Thymus (tissue), 11 donors: Measurements from ENCODE around the gene DIAPH1. TPM values are rescaled to one million over a fixed set of nuclear protein-coding genes. Genes with fewer than 3 reads are reported as not detected.

ENCODE experiments used
- DNase-seq, 9 donors: peaks; one replicate each; pipeline ENCODE4 v3.0.0-alpha.2; 2013; ENCODE audit warnings: low spot score in 9 of 9, low read depth in 6 of 9, missing footprints in 1 of 9
- H3K27ac ChIP-seq, 2 donors: one replicate each; pipeline ENCODE4 v1.5.1; 2013; ENCODE audit warnings: control low read depth in 1 of 2, low read depth in 1 of 2, low read length in 1 of 2, mild to moderate bottlenecking in 1 of 2, moderate library complexity in 1 of 2
- H3K27me3 ChIP-seq, 2 donors: one replicate each; pipeline ENCODE4 v1.5.1; 2013; ENCODE audit warnings: low read length in 1 of 2; ENCODE audit not compliant: control insufficient read depth in 2 of 2, insufficient read depth in 1 of 2
- H3K36me3 ChIP-seq, 2 donors: one replicate each; pipeline ENCODE4 v1.5.1; 2013; ENCODE audit warnings: low read length in 1 of 2, mild to moderate bottlenecking in 1 of 2, moderate library complexity in 1 of 2; ENCODE audit not compliant: control insufficient read depth in 2 of 2, insufficient read depth in 2 of 2
- H3K4me1 ChIP-seq, 2 donors: one replicate each; pipeline ENCODE4 v1.5.1; 2013; ENCODE audit warnings: low read length in 2 of 2; ENCODE audit not compliant: control insufficient read depth in 2 of 2, insufficient read depth in 2 of 2
- H3K4me3 ChIP-seq, 2 donors: one replicate each; pipeline ENCODE4 v1.5.1; 2013; ENCODE audit warnings: low read length in 2 of 2, control low read depth in 1 of 2, mild to moderate bottlenecking in 1 of 2
- H3K9me3 ChIP-seq, 2 donors: one replicate each; pipeline ENCODE4 v1.5.1; 2013; ENCODE audit warnings: low read length in 1 of 2, mild to moderate bottlenecking in 1 of 2; ENCODE audit not compliant: control insufficient read depth in 2 of 2, insufficient read depth in 1 of 2
- WGBS: extraction: QIAGEN DNeasy Blood & Tissue Kit; methylation state at CpG from one replicate; pipeline ENCODE4 v1.1.7; 2013; 5-methylcytosine and 5-hydroxymethylcytosine counted together
- polyA plus RNA-seq: library from polyadenylated mRNA; stranded (reverse); fragments of 200-250 nt; gene quantifications from one replicate; pipeline ENCODE4 v1.2.3, GENCODE V29; 2013
- total RNA-seq: library from RNA; stranded (reverse); fragments of 120-200 nt; gene quantifications from one replicate; pipeline ENCODE4 v1.2.4, GENCODE V29; 2013
- donor health status: healthy.

Gene DIAPH1
- total and polyA plus RNA-seq, 2 donors: 28.0 to 80.0 TPM

DNA sequence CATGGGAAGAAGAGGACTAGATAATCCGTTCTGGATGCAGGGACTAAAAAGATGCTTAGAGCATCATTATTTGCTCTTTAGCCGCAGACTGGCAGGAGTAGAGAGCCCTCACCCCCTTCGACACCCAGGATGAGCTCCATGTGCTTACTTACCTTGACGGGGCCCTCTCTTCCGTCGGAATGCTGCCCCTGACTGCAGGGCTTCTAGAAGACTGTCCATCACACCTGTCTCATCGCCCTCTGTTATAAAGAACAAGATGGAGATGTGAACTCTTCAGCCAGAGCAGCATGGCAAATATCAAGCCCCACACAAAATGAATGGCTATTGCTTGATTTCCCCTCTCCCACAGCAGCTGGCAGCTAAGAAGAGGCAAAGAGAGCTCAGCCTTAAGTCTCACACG, 94.8 kb downstream of the DIAPH1 start:
- Histone ChIP-seq H3K4me3 (no peak overlapping the region), H3K4me1 (peaks cover 0 to 10% of the 10 kb centered on the region in 2 donors), H3K27ac (no peak overlapping the region), H3K27me3 (no peaks in the 10 kb centered on the region), H3K9me3 (no peaks in the 10 kb centered on the region), H3K36me3 (peaks cover 70 to 95% of the 10 kb centered on the region in 2 donors)
- DNase-seq: no peak
- 98% methylated on average over 8 of the region's 8 CpGs for WGBS

- 65% methylated on average over 2 of the region's 2 CpGs for WGBS
- Histone ChIP-seq H3K36me3 (peaks cover 72 to 96% of the 10 kb centered on the region in 2 donors), H3K4me1 (peaks cover 0 to 10% of the 10 kb centered on the region in 2 donors)
Observed at GRCh38 chr5:141522301-141522700, 96.5 kb downstream of the DIAPH1 start.

DNA sequence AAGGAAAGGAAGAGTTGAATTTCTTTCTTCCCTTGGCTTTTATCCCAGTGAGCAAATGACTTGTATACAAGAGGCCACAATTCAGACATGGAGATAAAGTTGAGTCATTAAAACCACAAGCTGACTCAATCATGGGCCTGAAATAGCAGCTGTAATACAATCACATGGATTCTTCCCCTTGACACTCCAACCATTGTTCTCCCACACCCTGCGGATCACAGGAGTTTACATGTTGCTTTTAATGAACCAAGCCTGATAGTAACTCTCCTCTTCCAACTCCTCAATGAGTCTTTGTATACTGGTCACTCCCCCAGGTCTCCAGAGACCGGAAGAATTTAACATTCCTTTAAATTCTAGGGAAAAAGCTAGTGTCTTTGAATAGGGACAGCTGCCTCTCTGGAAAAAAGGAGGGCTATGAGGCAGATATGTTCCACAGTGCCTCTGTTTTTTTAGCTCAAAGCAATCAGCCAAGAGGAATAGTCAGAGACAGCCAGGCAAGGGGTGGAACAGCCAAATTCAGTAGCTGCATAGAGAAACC, 97.5 kb downstream of the DIAPH1 start:
- Histone ChIP-seq H3K9me3 (no peaks in the 10 kb centered on the region), H3K4me3 (no peak overlapping the region), H3K27me3 (no peaks in the 10 kb centered on the region), H3K36me3 (peaks cover 74 to 96% of the 10 kb centered on the region in 2 donors), H3K4me1 (peaks cover 0 to 6% of the 10 kb centered on the region in 2 donors), H3K27ac (peak overlapping the region; percentile 20 to 66)
- WGBS: 91% methylated on average over 2 of the region's 2 CpGs
- no peak for DNase-seq

More at GRCh38 chr5:141522301-141522700, 96.5 kb downstream of the DIAPH1 start:
- Histone ChIP-seq H3K27ac (no peak overlapping the region), H3K4me3 (no peak overlapping the region), H3K9me3 (no peaks in the 10 kb centered on the region), H3K27me3 (no peaks in the 10 kb centered on the region)
- DNase-seq: no peak

- H3K36me3 ChIP-seq: peaks cover 72 to 97% of the 10 kb centered on the region in 2 donors
- no peak for DNase-seq
Observed at GRCh38 chr5:141519605-141520565, 98.9 kb downstream of the DIAPH1 start.

GRCh38 chr5:141518618-141519015, 100.2 kb downstream of the DIAPH1 start:
- H3K27ac ChIP-seq: no peak overlapping the region
- no peak overlapping the region for H3K4me3 ChIP-seq
- no peak for DNase-seq
- H3K27me3 ChIP-seq: peaks cover 0 to 9% of the 10 kb centered on the region in 2 donors
- no peaks in the 10 kb centered on the region for H3K9me3 ChIP-seq
- WGBS: 97% methylated on average over 1 of the region's 1 CpG
- H3K4me1 ChIP-seq: peaks cover 8 to 23% of the 10 kb centered on the region in 2 donors
- peaks cover 67 to 86% of the 10 kb centered on the region in 2 donors for H3K36me3 ChIP-seq

More at GRCh38 chr5:141519605-141520565, 98.9 kb downstream of the DIAPH1 start:
- Histone ChIP-seq H3K9me3 (no peaks in the 10 kb centered on the region), H3K4me3 (no peak overlapping the region), H3K27me3 (no peaks in the 10 kb centered on the region), H3K27ac (no peak overlapping the region), H3K4me1 (peaks cover 0 to 11% of the 10 kb centered on the region in 2 donors)
- 96% methylated on average over 3 of the region's 3 CpGs for WGBS

- WGBS: 98% methylated on average over 11 of the region's 11 CpGs
- Histone ChIP-seq H3K27me3 (peaks cover 0 to 15% of the 10 kb centered on the region in 2 donors), H3K9me3 (no peaks in the 10 kb centered on the region), H3K4me1 (peaks cover 8 to 28% of the 10 kb centered on the region in 2 donors), H3K4me3 (no peak overlapping the region), H3K27ac (no peak overlapping the region), H3K36me3 (peaks cover 64 to 80% of the 10 kb centered on the region in 2 donors)
- no peak for DNase-seq
Observed at GRCh38 chr5:141517880-141518617, 100.8 kb downstream of the DIAPH1 start.

DNA sequence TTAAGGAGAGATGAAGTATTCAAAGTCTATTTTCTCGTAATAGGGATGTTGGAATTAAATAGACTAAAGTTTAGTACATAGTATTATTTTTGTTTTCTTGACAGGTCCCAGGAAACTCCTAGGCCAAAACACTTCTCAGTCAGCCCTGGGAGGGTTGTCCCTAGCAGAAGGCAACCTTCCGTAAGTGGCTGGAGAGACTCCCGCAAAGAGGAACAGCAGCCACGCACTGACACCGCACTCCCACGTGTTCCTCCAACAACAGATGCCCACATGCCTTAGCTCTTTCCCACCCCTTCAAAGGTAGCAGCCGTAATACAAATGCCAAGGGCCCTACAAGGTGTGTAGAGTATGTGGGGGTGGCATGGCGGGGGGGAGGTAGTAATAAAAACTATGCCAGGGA, 101.5 kb downstream of the DIAPH1 start:
- no peaks in the 10 kb centered on the region for H3K9me3 ChIP-seq
- no peak overlapping the region for H3K27ac ChIP-seq
- no peak for DNase-seq
- WGBS: 97% methylated on average over 8 of the region's 8 CpGs
- H3K36me3 ChIP-seq: peaks cover 58 to 73% of the 10 kb centered on the region in 2 donors
- H3K27me3 ChIP-seq: peaks cover 0 to 22% of the 10 kb centered on the region in 2 donors
- no peak overlapping the region for H3K4me3 ChIP-seq
- peaks cover 10 to 36% of the 10 kb centered on the region in 2 donors for H3K4me1 ChIP-seq

DNA sequence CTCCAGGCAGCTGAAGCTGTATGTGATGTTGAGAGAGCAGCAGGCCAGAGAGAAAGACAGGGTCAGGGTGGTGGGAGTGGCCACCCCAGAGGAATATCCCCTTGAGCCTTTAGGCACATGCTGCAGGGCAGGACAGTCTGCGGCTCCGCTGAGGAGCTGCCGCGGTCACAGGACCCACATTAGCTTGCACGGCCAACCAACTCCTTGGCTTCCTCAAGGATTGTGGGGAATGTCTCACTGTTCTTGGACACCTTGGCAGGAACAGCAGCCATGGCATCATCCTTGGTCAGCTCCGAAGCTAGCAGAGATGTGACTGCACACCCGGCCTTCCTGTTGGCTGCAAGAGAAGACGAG, 102.2 kb downstream of the DIAPH1 start:
- Histone ChIP-seq H3K27ac (no peak overlapping the region), H3K9me3 (no peaks in the 10 kb centered on the region), H3K27me3 (peaks cover 0 to 27% of the 10 kb centered on the region in 2 donors), H3K4me3 (no peak overlapping the region), H3K4me1 (peaks cover 10 to 38% of the 10 kb centered on the region in 2 donors), H3K36me3 (peaks cover 51 to 66% of the 10 kb centered on the region in 2 donors)
- 97% methylated on average over 8 of the region's 8 CpGs for WGBS
- no peak for DNase-seq
